Measurements from ENCODE around the gene ANTXR1.

ANTXR1 gene

GRCh38 chr2:69147841-69148533 lies 135.0 kb downstream of the ANTXR1 start:
- no peaks in the 10 kb centered on the region for H4K20me1 ChIP-seq
- no peaks in the 10 kb centered on the region for H3K4me1 ChIP-seq
- TF ChIP-seq Cebpa-rat (IDR thresholded peaks at IDR 0.05), result no peak
- peaks cover 0 to 7% (median 0%) of the 10 kb centered on the region in 11 experiments; a peak in 2 of 22 replicates for H3K36me3 ChIP-seq
- H3K9me3 ChIP-seq (replicated peaks in 1 of 11), result peaks cover 0 to 10% (median 4%) of the 10 kb centered on the region in 11 experiments; a peak in 8 of 22 replicates
- no peaks in the 10 kb centered on the region for H3K27me3 ChIP-seq
- H3K27ac ChIP-seq, result no peak overlapping the region
- no peak overlapping the region for H3K4me2 ChIP-seq
- no peak overlapping the region for H3K9ac ChIP-seq
- no peak overlapping the region for H3K4me3 ChIP-seq

GRCh38 chr2:69149631-69150215 lies 136.7 kb downstream of the ANTXR1 start:
- Histone ChIP-seq H3K27me3 (no peaks in the 10 kb centered on the region), H3K4me2 (no peak overlapping the region), H3K27ac (no peak overlapping the region), H3K36me3 (peaks cover 0 to 12% (median 0%) of the 10 kb centered on the region in 11 experiments; a peak in 2 of 22 replicates), H4K20me1 (no peaks in the 10 kb centered on the region), H3K9ac (no peak overlapping the region), H3K9me3 (replicated peaks in 1 of 11) (peaks cover 0 to 17% (median 8%) of the 10 kb centered on the region in 11 experiments; a peak in 8 of 22 replicates), H3K4me3 (no peak overlapping the region), H3K4me1 (no peaks in the 10 kb centered on the region)
- no peak for TF ChIP-seq Cebpa-rat (IDR thresholded peaks at IDR 0.05)

- H3K27ac ChIP-seq, result no peak overlapping the region
- no peak for TF ChIP-seq Cebpa-rat (IDR thresholded peaks at IDR 0.05)
- peaks cover 0 to 12% (median 0%) of the 10 kb centered on the region in 11 experiments; a peak in 2 of 22 replicates for H3K36me3 ChIP-seq
- H3K9me3 ChIP-seq (replicated peaks in 1 of 11), result peaks cover 0 to 17% (median 8%) of the 10 kb centered on the region in 11 experiments; a peak in 8 of 22 replicates
- no peak overlapping the region for H3K4me2 ChIP-seq
- H4K20me1 ChIP-seq, result no peaks in the 10 kb centered on the region
- no peak overlapping the region for H3K4me3 ChIP-seq
- no peak overlapping the region for H3K9ac ChIP-seq
- no peaks in the 10 kb centered on the region for H3K4me1 ChIP-seq
- H3K27me3 ChIP-seq, result no peaks in the 10 kb centered on the region
Observed at GRCh38 chr2:69151931-69152330, 139.0 kb downstream of the ANTXR1 start.

GRCh38 chr2:69152847-69153583 lies 140.0 kb downstream of the ANTXR1 start:
- Histone ChIP-seq H3K4me2 (no peak overlapping the region), H3K9ac (no peak overlapping the region), H4K20me1 (no peaks in the 10 kb centered on the region), H3K4me1 (no peaks in the 10 kb centered on the region), H3K27ac (no peak overlapping the region), H3K4me3 (no peak overlapping the region), H3K27me3 (no peaks in the 10 kb centered on the region), H3K9me3 (replicated peaks in 1 of 11) (peaks cover 0 to 17% (median 8%) of the 10 kb centered on the region in 11 experiments; a peak in 8 of 22 replicates), H3K36me3 (peaks cover 0 to 12% (median 0%) of the 10 kb centered on the region in 11 experiments; a peak in 2 of 22 replicates)
- TF ChIP-seq Cebpa-rat (IDR thresholded peaks at IDR 0.05), result no peak

GRCh38 chr2:69154106-69154505 lies 141.1 kb downstream of the ANTXR1 start:
- no peak overlapping the region for H3K27ac ChIP-seq
- no peak overlapping the region for H3K9ac ChIP-seq
- no peaks in the 10 kb centered on the region for H3K27me3 ChIP-seq
- no peak for TF ChIP-seq Cebpa-rat (IDR thresholded peaks at IDR 0.05)
- peaks cover 0 to 12% (median 0%) of the 10 kb centered on the region in 11 experiments; a peak in 2 of 22 replicates for H3K36me3 ChIP-seq
- no peak overlapping the region for H3K4me3 ChIP-seq
- H3K4me2 ChIP-seq, result no peak overlapping the region
- no peaks in the 10 kb centered on the region for H3K4me1 ChIP-seq
- H3K9me3 ChIP-seq (replicated peaks in 1 of 11), result peaks cover 0 to 17% (median 8%) of the 10 kb centered on the region in 11 experiments; a peak in 8 of 22 replicates
- H4K20me1 ChIP-seq, result no peaks in the 10 kb centered on the region

- no peaks in the 10 kb centered on the region for H4K20me1 ChIP-seq
- H3K36me3 ChIP-seq, result peaks cover 0 to 12% (median 0%) of the 10 kb centered on the region in 11 experiments; a peak in 2 of 22 replicates
- H3K4me3 ChIP-seq, result no peak overlapping the region
- peaks cover 4 to 18% (median 9%) of the 10 kb centered on the region in 10 experiments for H3K4me1 ChIP-seq
- no peak overlapping the region for H3K27ac ChIP-seq
- TF ChIP-seq Cebpa-rat (IDR thresholded peaks at IDR 0.05), result no peak
- H3K27me3 ChIP-seq, result 0 out of 22 replicates have a peak, but pooled peaks cover 0 to 3% (median 0%) of the 10 kb centered on the region in 11 experiments
- peaks cover 0 to 17% (median 8%) of the 10 kb centered on the region in 11 experiments; a peak in 8 of 22 replicates for H3K9me3 ChIP-seq (replicated peaks in 1 of 11)
- H3K9ac ChIP-seq, result no peak overlapping the region
- no peak overlapping the region for H3K4me2 ChIP-seq
Observed at GRCh38 chr2:69156624-69157023, 143.6 kb downstream of the ANTXR1 start.

- H3K9me3 ChIP-seq (replicated peaks in 1 of 11), result peaks cover 0 to 14% (median 7%) of the 10 kb centered on the region in 11 experiments; a peak in 8 of 22 replicates
- no peak for TF ChIP-seq Cebpa-rat (IDR thresholded peaks at IDR 0.05)
- H3K4me3 ChIP-seq, result no peak overlapping the region
- no peak overlapping the region for H3K27ac ChIP-seq
- no peak overlapping the region for H3K4me2 ChIP-seq
- no peaks in the 10 kb centered on the region for H4K20me1 ChIP-seq
- H3K27me3 ChIP-seq, result 0 out of 22 replicates have a peak, but pooled peaks cover 0 to 3% (median 0%) of the 10 kb centered on the region in 11 experiments
- H3K9ac ChIP-seq, result no peak overlapping the region
- peaks cover 12 to 26% (median 17%) of the 10 kb centered on the region in 10 experiments for H3K4me1 ChIP-seq
- peaks cover 0 to 10% (median 0%) of the 10 kb centered on the region in 11 experiments; a peak in 2 of 22 replicates for H3K36me3 ChIP-seq
Observed at GRCh38 chr2:69157441-69157840, 144.5 kb downstream of the ANTXR1 start.

GRCh38 chr2:69159986-69160385 lies 147.0 kb downstream of the ANTXR1 start:
- no peaks in the 10 kb centered on the region for H4K20me1 ChIP-seq
- no peak overlapping the region for H3K4me3 ChIP-seq
- no peaks in the 10 kb centered on the region for H3K36me3 ChIP-seq
- peaks cover 25 to 51% (median 41%) of the 10 kb centered on the region in 10 experiments for H3K4me1 ChIP-seq
- no peaks in the 10 kb centered on the region for H3K9me3 ChIP-seq (replicated peaks in 1 of 11)
- H3K9ac ChIP-seq, result no peak overlapping the region
- H3K27ac ChIP-seq, result peak overlapping the region in 3 of 11 experiments; percentile 20 to 87 (median 32); a peak in 4 of 22 replicates
- TF ChIP-seq Cebpa-rat (IDR thresholded peaks at IDR 0.05), result no peak
- H3K4me2 ChIP-seq, result peak overlapping the region in 2 of 11 experiments; percentile 75 to 85; a peak in 4 of 22 replicates
- H3K27me3 ChIP-seq, result peaks cover 0 to 3% (median 0%) of the 10 kb centered on the region in 11 experiments; a peak in 1 of 22 replicates
